ENCODE data around the gene MADD.
"Not testable (repeated sequence)": the region's sequence is repeated elsewhere in the genome, so short reads cannot be mapped to it uniquely, and the experiment has no call there.

The MADD gene

DNA sequence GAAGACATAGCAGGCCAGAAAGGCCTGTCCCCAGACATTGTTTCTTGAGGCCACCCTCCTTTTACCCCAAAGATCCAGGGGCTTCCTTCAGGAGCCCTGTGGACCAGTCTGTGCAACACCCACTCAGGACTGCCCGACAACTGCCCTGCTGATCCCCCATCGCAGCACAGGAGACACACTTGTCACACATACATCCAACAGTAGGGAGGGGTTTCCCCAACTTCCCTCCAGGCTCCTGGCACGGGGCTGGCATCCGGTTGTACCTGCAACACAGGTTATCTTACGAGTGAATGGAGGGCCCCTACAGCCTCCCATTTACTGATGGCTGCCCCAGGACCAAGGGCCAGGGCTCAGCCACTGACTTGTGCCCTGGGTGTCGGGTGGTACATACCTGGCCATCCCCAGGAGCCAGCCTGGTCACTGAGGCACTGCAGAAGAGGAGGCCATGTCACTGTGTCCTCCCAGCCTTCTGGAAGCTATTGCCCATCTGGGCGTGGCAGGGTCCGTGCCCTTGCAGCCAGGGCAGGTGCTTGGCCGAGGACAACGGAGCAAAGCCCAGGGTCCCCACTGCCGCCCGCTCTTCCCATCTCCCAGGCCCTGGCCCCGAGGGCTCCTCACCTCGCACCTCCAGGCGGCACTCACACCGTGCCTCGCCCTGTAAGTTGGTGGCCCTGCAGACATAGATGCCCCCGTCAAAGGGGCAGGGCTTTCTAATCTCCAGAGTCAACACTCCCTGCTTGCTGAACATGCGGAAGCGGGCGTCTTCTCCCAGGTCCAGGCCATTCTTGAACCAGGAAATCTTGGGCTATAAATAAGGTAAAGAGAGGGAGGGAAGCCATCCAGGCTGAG is 61.7 kb downstream of the MADD start:
- Histone ChIP-seq H3K27ac (ENCODE audit: low read depth, low read length, severe bottlenecking) (no peak overlapping the region), H3K9me3 (ENCODE audit: control insufficient read depth, low read length) (no peaks in the 10 kb centered on the region)
- 90 to 91% methylated on average over 17 to 19 of the region's 21 CpGs for WGBS, 2 experiments (ENCODE audit: insufficient coverage in 2 of 2)

DNA sequence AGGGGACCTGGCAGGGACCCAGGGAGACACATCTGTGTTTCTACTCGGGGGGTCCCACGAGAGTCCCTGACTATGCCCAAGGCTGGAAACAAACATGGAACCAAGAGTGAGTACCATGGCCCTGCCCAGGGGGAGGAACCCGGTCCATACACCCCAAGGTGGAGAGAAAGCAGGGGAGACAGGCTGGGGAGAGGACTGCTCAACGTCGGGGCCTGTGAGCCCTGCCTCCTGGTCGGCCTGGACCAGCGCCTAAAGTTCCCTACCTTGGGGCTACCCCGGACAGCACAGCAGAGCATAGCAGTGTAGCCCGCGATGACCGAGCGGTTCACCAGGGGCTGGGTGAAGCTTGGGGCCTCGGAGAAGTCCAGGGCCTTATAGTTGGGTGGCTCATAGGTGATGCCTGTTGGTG is 62.4 kb downstream of the MADD start:
- Histone ChIP-seq H3K4me1 (ENCODE audit: control insufficient read depth, insufficient read depth, low read length, poor library complexity, severe bottlenecking) (no peaks in the 10 kb centered on the region), H3K4me3 (ENCODE audit: extremely low read depth, insufficient read depth, low read length, poor library complexity, severe bottlenecking) (no peak overlapping the region), H3K27ac (ENCODE audit: low read depth, low read length, severe bottlenecking) (no peak overlapping the region), H3K9me3 (ENCODE audit: control insufficient read depth, low read length) (no peaks in the 10 kb centered on the region), H3K36me3 (ENCODE audit: control insufficient read depth, insufficient read depth, low read length) (peaks cover 21% of the 10 kb centered on the region)
- 91 to 98% methylated on average over 10 to 11 of the region's 13 CpGs for WGBS, 2 experiments (ENCODE audit: insufficient coverage in 2 of 2)

More for the DNA sequence above, 61.7 kb downstream of the MADD start:
- Histone ChIP-seq H3K4me3 (ENCODE audit: extremely low read depth, insufficient read depth, low read length, poor library complexity, severe bottlenecking) (no peak overlapping the region), H3K4me1 (ENCODE audit: control insufficient read depth, insufficient read depth, low read length, poor library complexity, severe bottlenecking) (no peaks in the 10 kb centered on the region), H3K36me3 (ENCODE audit: control insufficient read depth, insufficient read depth, low read length) (peaks cover 26% of the 10 kb centered on the region)

DNA sequence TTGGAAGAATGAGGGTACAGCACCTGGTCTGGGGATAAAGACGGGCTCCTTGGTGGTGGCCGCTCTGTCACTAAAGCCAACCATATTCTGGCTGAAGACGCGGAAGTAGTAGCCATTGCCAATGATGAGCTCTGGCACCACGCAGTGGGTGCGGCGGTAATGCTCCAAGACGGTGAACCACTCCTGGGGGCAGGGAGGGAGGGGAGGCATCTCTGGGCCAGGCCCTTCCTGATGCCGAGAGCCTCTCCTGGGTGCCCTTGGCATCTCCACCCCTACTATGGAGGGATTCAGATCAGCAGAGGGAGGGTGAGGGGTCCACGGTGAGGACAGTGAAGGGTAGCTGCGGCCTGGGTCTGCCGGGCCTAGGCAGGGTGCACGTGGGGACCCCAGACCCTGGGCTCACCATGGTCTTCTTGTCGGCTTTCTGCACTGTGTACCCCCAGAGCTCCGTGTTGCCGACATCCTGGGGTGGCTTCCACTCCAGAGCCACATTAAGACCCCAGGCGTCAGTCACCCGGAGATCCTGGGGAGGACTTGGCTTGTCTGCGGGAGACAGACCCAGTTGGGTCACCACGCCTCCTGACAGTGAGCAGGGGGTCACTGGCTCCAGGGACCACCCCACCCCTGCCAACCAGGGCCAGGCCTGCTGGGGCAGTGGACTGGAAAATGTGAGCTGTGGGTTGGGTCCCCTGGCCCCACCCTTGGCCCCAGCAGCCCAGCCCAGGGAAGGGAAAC is 63.0 kb downstream of the MADD start:
- Histone ChIP-seq H3K4me1 (ENCODE audit: control insufficient read depth, insufficient read depth, low read length, poor library complexity, severe bottlenecking) (no peaks in the 10 kb centered on the region), H3K4me3 (ENCODE audit: extremely low read depth, insufficient read depth, low read length, poor library complexity, severe bottlenecking) (no peak overlapping the region), H3K36me3 (ENCODE audit: control insufficient read depth, insufficient read depth, low read length) (peaks cover 18% of the 10 kb centered on the region), H3K27ac (ENCODE audit: low read depth, low read length, severe bottlenecking) (no peak overlapping the region), H3K9me3 (ENCODE audit: control insufficient read depth, low read length) (no peaks in the 10 kb centered on the region)
- WGBS, 2 experiments (ENCODE audit: insufficient coverage in 2 of 2), result 97 to 99% methylated on average over 17 of the region's 20 CpGs

DNA sequence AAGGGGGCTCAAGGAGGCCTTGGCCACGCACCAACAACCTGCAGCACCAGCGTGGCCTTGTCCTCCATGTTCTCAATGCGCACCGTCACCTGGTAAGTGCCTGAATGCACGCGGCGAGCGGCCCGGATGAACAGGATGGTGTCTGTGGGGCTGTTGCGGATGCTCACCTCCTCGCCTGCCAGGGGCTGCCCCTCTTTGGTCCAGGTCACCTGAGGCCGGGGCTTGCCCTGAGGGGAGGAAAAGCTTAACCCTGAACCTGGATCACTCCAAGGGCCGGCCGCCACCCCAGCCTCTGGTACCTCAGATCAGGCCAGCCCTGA is 63.6 kb downstream of the MADD start:
- no peak overlapping the region for H3K27ac ChIP-seq (ENCODE audit: low read depth, low read length, severe bottlenecking)
- peaks cover 17% of the 10 kb centered on the region for H3K36me3 ChIP-seq (ENCODE audit: control insufficient read depth, insufficient read depth, low read length)
- H3K9me3 ChIP-seq (ENCODE audit: control insufficient read depth, low read length), result no peaks in the 10 kb centered on the region
- no peak overlapping the region for H3K4me3 ChIP-seq (ENCODE audit: extremely low read depth, insufficient read depth, low read length, poor library complexity, severe bottlenecking)
- 93 to 97% methylated on average over 13 of the region's 14 CpGs for WGBS, 2 experiments (ENCODE audit: insufficient coverage in 2 of 2)
- H3K4me1 ChIP-seq (ENCODE audit: control insufficient read depth, insufficient read depth, low read length, poor library complexity, severe bottlenecking), result no peaks in the 10 kb centered on the region

DNA sequence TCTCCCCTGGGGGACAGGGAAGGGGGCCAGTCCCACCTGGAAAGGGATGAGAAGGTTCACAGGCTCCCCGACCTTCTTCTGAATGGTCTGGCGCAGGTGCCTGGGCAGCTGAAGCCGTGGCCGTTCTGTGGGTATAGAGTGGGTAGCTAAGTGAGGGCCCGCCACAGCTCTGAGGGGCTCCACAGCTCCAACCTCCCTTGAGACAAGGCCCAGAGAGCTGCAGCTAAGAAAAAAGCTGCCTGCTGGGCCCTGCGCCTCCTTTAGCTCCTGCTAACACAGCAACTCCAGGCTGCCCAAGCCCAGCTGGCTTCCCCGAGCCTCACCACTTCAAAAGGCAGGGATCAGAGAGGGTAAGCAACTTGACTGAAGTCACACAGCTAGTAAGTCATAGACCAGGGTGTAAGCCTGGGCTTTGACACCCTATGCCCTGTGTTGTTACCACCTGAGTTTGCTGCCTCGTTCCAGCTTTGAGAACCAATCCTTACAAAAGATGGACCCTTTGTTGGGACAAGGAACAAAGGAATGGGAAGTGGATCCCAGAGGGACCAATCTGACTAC is 64.0 kb downstream of the MADD start:
- H3K4me1 ChIP-seq (ENCODE audit: control insufficient read depth, insufficient read depth, low read length, poor library complexity, severe bottlenecking), result no peaks in the 10 kb centered on the region
- H3K9me3 ChIP-seq (ENCODE audit: control insufficient read depth, low read length), result no peaks in the 10 kb centered on the region
- 91 to 97% methylated on average over 5 to 6 of the region's 8 CpGs for WGBS, 2 experiments (ENCODE audit: insufficient coverage in 2 of 2)
- no peak overlapping the region for H3K4me3 ChIP-seq (ENCODE audit: extremely low read depth, insufficient read depth, low read length, poor library complexity, severe bottlenecking)
- H3K36me3 ChIP-seq (ENCODE audit: control insufficient read depth, insufficient read depth, low read length), result peaks cover 12% of the 10 kb centered on the region
- no peak overlapping the region for H3K27ac ChIP-seq (ENCODE audit: low read depth, low read length, severe bottlenecking)

DNA sequence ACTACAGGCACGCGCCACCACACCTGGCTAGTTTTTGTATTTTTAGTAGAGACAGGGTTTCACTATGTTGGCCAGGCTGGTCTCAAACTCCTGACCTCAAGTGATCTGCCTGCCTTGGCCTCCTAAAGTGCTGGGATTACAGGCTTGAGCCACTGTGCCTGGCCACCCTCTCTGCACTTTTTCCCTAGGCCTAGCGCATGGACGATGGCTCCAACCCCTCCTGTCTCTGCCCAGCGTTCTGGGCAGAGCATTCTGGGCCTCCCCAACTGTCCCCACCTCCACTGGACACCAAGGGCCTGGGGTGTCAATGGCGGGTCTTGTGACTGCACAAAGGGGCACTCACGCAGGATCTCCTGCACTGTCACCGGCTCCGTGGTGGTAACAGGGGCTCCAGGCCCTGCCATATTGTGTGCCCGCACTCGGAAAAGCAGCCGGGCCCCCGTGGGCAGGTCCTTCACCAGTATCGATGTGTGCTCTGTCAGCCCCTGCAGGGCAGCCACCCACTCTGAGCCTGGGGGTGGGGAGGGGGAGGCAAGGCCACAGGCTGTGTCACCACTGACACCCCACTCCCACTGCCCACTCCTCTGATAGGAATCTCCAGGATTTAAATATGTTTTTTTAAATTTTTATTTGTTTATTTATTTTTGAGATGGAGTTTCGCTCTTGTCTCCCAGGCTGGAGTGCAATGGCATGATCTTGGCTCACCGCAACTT is 64.9 kb downstream of the MADD start:
- not testable (repeated sequence) for H3K27ac ChIP-seq (ENCODE audit: low read depth, low read length, severe bottlenecking); H3K4me3 ChIP-seq (ENCODE audit: extremely low read depth, insufficient read depth, low read length, poor library complexity, severe bottlenecking); H3K4me1 ChIP-seq (ENCODE audit: control insufficient read depth, insufficient read depth, low read length, poor library complexity, severe bottlenecking); H3K9me3 ChIP-seq (ENCODE audit: control insufficient read depth, low read length); H3K36me3 ChIP-seq (ENCODE audit: control insufficient read depth, insufficient read depth, low read length)
- 90 to 97% methylated on average over 9 to 10 of the region's 16 CpGs for WGBS, 2 experiments (ENCODE audit: insufficient coverage in 2 of 2)

DNA sequence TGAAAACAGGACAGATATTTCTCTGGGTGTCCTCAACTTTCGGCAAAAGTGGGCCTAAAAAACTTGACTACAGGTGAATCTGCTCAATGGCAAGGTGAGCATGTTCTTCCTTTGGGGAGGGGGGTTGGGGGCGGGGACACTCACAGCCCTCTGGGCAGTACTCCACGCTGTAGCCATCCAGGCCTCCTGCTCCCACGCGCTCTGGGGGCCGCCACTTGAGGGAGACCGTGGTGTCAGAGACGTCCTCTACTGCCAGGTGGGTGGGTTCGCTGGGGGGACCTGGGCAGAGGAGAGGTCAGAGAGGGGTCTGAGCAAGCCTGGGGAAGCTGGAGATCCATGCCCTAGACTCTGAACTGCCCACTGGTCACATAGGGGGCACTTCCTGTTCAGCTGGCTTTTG is 65.8 kb downstream of the MADD start:
- Histone ChIP-seq H3K9me3 (ENCODE audit: control insufficient read depth, low read length) (no peaks in the 10 kb centered on the region), H3K27ac (ENCODE audit: low read depth, low read length, severe bottlenecking) (no peak overlapping the region), H3K4me1 (ENCODE audit: control insufficient read depth, insufficient read depth, low read length, poor library complexity, severe bottlenecking) (no peaks in the 10 kb centered on the region), H3K4me3 (ENCODE audit: extremely low read depth, insufficient read depth, low read length, poor library complexity, severe bottlenecking) (no peak overlapping the region), H3K36me3 (ENCODE audit: control insufficient read depth, insufficient read depth, low read length) (no peaks in the 10 kb centered on the region)
- 80 to 89% methylated on average over 7 of the region's 9 CpGs for WGBS, 2 experiments (ENCODE audit: insufficient coverage in 2 of 2)

DNA sequence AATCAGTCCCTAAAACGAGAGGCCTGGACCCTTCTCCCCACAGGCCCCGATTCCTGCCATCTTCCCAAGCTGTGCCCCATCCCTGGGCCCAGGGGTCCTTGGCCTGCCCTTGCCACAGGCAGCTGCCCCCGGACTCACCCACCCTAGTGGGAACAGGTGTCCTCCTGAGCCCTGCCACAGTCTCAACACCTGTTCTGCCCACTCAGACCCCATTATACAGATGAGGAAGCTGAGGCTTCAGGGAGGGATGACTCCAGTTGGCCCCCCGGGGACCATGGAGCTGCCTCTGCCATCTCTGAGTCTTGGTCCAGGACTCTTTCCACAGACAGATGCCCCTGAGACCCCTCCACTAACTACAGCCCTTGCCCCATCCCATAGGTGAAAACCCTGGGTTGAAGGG is 66.7 kb downstream of the MADD start:
- no peaks in the 10 kb centered on the region for H3K4me1 ChIP-seq (ENCODE audit: control insufficient read depth, insufficient read depth, low read length, poor library complexity, severe bottlenecking)
- H3K4me3 ChIP-seq (ENCODE audit: extremely low read depth, insufficient read depth, low read length, poor library complexity, severe bottlenecking), result no peak overlapping the region
- WGBS, 2 experiments (ENCODE audit: insufficient coverage in 2 of 2), result 93 to 98% methylated on average over 3 to 4 of the region's 4 CpGs

DNA sequence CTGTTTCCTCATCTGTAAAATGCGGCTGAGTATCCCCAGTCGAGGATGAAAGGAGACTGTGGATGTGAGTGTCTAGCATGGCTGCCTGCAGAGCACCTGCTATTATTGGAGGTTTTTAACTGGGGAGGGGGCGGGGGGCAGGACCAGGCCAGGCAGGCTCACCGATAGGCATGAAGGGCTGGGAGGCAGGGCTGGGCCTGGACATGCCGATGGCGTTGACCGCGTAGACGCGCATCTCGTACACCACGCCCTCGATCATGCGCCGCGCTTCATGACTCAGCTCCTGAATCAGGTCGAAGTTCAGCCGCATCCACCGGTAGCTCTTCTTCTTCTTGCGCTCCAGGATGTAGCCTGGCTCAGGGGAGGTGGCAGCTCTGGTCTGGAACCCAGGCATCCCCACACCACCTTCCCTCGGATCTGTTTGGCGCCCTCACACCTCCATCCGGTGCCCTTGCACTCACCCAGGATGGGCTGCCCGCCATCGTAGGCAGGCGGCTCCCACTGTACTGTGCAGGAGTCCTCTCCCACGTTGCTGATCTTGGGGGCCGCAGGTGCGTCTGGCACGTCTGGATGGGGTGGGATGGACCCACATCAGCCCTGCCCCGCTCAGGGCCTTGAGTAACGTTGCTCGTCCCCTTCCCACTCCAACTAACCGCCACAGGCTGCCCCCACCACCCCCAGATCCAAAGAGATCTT is 67.4 kb downstream of the MADD start:
- Histone ChIP-seq H3K4me3 (ENCODE audit: extremely low read depth, insufficient read depth, low read length, poor library complexity, severe bottlenecking) (no peak overlapping the region), H3K4me1 (ENCODE audit: control insufficient read depth, insufficient read depth, low read length, poor library complexity, severe bottlenecking) (no peaks in the 10 kb centered on the region), H3K9me3 (ENCODE audit: control insufficient read depth, low read length) (no peaks in the 10 kb centered on the region), H3K27ac (ENCODE audit: low read depth, low read length, severe bottlenecking) (no peak overlapping the region), H3K36me3 (ENCODE audit: control insufficient read depth, insufficient read depth, low read length) (no peaks in the 10 kb centered on the region)
- WGBS, 2 experiments (ENCODE audit: insufficient coverage in 2 of 2), result 93% methylated on average over 26 of the region's 34 CpGs

More for the DNA sequence above, 66.7 kb downstream of the MADD start:
- Histone ChIP-seq H3K27ac (ENCODE audit: low read depth, low read length, severe bottlenecking) (no peak overlapping the region), H3K9me3 (ENCODE audit: control insufficient read depth, low read length) (no peaks in the 10 kb centered on the region), H3K36me3 (ENCODE audit: control insufficient read depth, insufficient read depth, low read length) (no peaks in the 10 kb centered on the region)
